GM23338 (cell line): ENCODE measurements around the gene EXOG. TPM values are rescaled to one million over a fixed set of nuclear protein-coding genes. Genes with fewer than 3 reads are reported as not detected.

Source experiments
- ATAC-seq: fragments of 200-7000 bp; cut with Tn5 transposase; 3 replicates; pipeline ENCODE4 v1.9.1; 2020
- DNase-seq: peaks from one replicate; pipeline ENCODE4 v3.0.0-alpha.2; 2015; ENCODE audit warnings: low spot score
- H2AFZ ChIP-seq: fragments of 200-600 bp; sonication (generic); 2 replicates; pipeline ENCODE4 v1.8.0; 2016; ENCODE audit warnings: antibody characterized with exemption, mild to moderate bottlenecking, moderate library complexity
- H3F3A ChIP-seq: fragments of 200-600 bp; sonication (generic); replicated peaks from 2 replicates; pipeline ENCODE4 v1.8.0; 2017; ENCODE audit warnings: antibody characterized with exemption, mixed run types, low read depth
- H3K27ac ChIP-seq: fragments of 200-600 bp; sonication (generic); 2 replicates; pipeline ENCODE4 v1.6.1; 2016; ENCODE audit warnings: low read depth
- H3K27me3 ChIP-seq: fragments of 200-600 bp; sonication (generic); 2 replicates; pipeline ENCODE4 v1.8.0; 2016; ENCODE audit warnings: mild to moderate bottlenecking, mixed run types, moderate library complexity; ENCODE audit not compliant: insufficient read depth
- H3K36me3 ChIP-seq: fragments of 200-600 bp; sonication (generic); 2 replicates; pipeline ENCODE4 v1.8.0; 2016; ENCODE audit warnings: mild to moderate bottlenecking; ENCODE audit not compliant: insufficient read depth
- H3K4me1 ChIP-seq: fragments of 200-600 bp; sonication (generic); 2 replicates; pipeline ENCODE4 v1.8.0; 2016; ENCODE audit warnings: mild to moderate bottlenecking, moderate library complexity; ENCODE audit not compliant: insufficient read depth
- H3K4me2 ChIP-seq: fragments of 200-600 bp; sonication (generic); 2 replicates; pipeline ENCODE4 v1.7.1; 2017; ENCODE audit warnings: mixed run types
- H3K4me3 ChIP-seq: fragments of 200-600 bp; sonication (generic); 2 replicates; pipeline ENCODE4 v1.6.1; 2016; ENCODE audit warnings: mixed run types
- H3K79me2 ChIP-seq: fragments of 200-600 bp; sonication (generic); replicated peaks from 2 replicates; pipeline ENCODE4 v1.8.0; 2017; ENCODE audit warnings: mild to moderate bottlenecking; ENCODE audit not compliant: insufficient read depth
- H3K9me2 ChIP-seq: fragments of 200-600 bp; sonication (generic); 2 replicates; pipeline ENCODE4 v1.8.0; 2017; ENCODE audit not compliant: insufficient read depth
- H4K20me1 ChIP-seq: fragments of 200-600 bp; sonication (generic); replicated peaks from 2 replicates; pipeline ENCODE4 v1.8.0; 2017; ENCODE audit warnings: mild to moderate bottlenecking; ENCODE audit not compliant: insufficient read depth
- H3K27ac Mint-ChIP-seq: 2 replicates; pipeline ENCODE4 v1.8.0; 2020; ENCODE audit warnings: inconsistent platforms, mild to moderate bottlenecking, moderate library complexity, mixed read lengths
- H3K27me3 Mint-ChIP-seq: 3 replicates; pipeline ENCODE4 v1.8.0; 2022; ENCODE audit warnings: low read depth, mild to moderate bottlenecking, moderate library complexity, mixed read lengths, inconsistent platforms; ENCODE audit not compliant: insufficient read depth, poor library complexity
- H3K36me3 Mint-ChIP-seq: 3 replicates; pipeline ENCODE4 v1.8.0; 2021; ENCODE audit warnings: low read depth, mild to moderate bottlenecking, inconsistent platforms, moderate library complexity, mixed read lengths
- H3K4me1 Mint-ChIP-seq: 3 replicates; pipeline ENCODE4 v1.8.0; 2020; ENCODE audit warnings: mild to moderate bottlenecking, inconsistent platforms, mixed read lengths
- H3K4me3 Mint-ChIP-seq: 3 replicates; pipeline ENCODE4 v1.8.0; 2021; ENCODE audit warnings: moderate library complexity, mild to moderate bottlenecking, inconsistent platforms, mixed read lengths
- H3K9me3 Mint-ChIP-seq: 3 replicates; pipeline ENCODE4 v1.8.0; 2020; ENCODE audit warnings: moderate library complexity, mild to moderate bottlenecking, inconsistent platforms, mixed read lengths
- EZH2phosphoT487 ChIP-seq: fragments of 200-600 bp; sonication (generic); IDR thresholded peaks from one replicate; pipeline ENCODE4 v1.8.1; 2018; ENCODE audit warnings: antibody characterized with exemption; ENCODE audit not compliant: unreplicated experiment
- JUNB ChIP-seq: IDR thresholded peaks from one replicate; pipeline ENCODE4 v1.6.1; 2016; ENCODE audit warnings: antibody characterized with exemption; ENCODE audit not compliant: unreplicated experiment
- NANOG ChIP-seq: IDR thresholded peaks from 2 replicates; pipeline ENCODE4 v1.6.1; 2016; ENCODE audit warnings: antibody characterized with exemption, borderline replicate concordance
- POLR2AphosphoS5 ChIP-seq: IDR thresholded peaks from 2 replicates; pipeline ENCODE4 v1.6.1; 2016; ENCODE audit warnings: antibody characterized with exemption, low read depth
- ZNF114 ChIP-seq: fragments of 250-450 bp; sonication (Bioruptor Pico); IDR thresholded peaks from 2 replicates; pipeline ENCODE4 v1.5.0; 2020; ENCODE audit warnings: mild to moderate bottlenecking, moderate library complexity
- ZNF331 ChIP-seq: fragments of 250-450 bp; sonication (Bioruptor Pico); IDR thresholded peaks from 2 replicates; pipeline ENCODE4 v1.5.0; 2020; ENCODE audit warnings: low read depth, mild to moderate bottlenecking, moderate library complexity
- polyA plus RNA-seq: library from polyadenylated mRNA; unstranded; fragments of >200 nt; fragmentation: Nextera tagmentation; extraction: Ambion mirVana; gene quantifications from 2 replicates; pipeline ENCODE4 v1.2.1, GENCODE V29; 2016
- total RNA-seq: library from RNA; depleted of rRNA; stranded (reverse); fragments of >200 nt; shearing (Covaris generic); gene quantifications from 2 replicates; pipeline ENCODE4 v1.2.3, GENCODE V29; 2014
- TF ChIP-seq, protein P1 (sequence below), 2 experiments: fragments of 200-600 bp in 1 of 2; sonication (generic) in 1 of 2; conservative IDR thresholded peaks; 2 replicates each; pipeline versions ENCODE4 v1.5.1 to v1.6.1; 2016 to 2017; ENCODE audit warnings: antibody characterized with exemption in 2 of 2, low read depth in 2 of 2, mild to moderate bottlenecking in 2 of 2, moderate library complexity in 1 of 2
- TF ChIP-seq, protein P2 (sequence below): IDR thresholded peaks from one replicate; pipeline ENCODE4 v1.6.1; 2018; ENCODE audit warnings: antibody characterized with exemption; ENCODE audit not compliant: unreplicated experiment

Gene EXOG
- total and polyA plus RNA-seq, 2 experiments from 2014 or later = 9.7 to 11.3 TPM

DNA sequence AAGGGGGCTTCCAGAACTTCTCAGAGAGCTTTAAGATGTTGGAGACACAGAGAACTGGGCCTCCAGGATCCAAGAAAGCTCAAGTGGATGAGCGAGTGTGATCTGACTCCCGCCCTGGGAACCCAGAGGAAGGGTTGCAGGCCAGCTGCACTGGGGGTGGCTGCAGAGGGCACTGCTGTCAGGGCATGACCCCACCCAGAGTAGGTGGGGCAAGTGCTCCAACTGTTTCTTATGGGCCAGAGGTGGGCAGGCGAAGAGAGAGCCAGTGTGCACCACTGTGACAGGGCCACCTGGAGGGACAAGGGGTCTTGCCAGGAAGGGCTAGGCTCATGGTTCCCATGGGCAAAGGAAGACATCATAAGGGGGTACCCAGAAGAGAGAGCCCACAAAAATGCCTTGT is 48.8 kb downstream of the EXOG start:
- Histone ChIP-seq H3K4me1 (no peaks in the 10 kb centered on the region; the same call in 1 of the 2 replicates), H3K4me3 (no peak overlapping the region), H3K9me2 (no peaks in the 10 kb centered on the region), H3K27me3 (no peaks in the 10 kb centered on the region), H3K79me2 (no peaks in the 10 kb centered on the region), H2AFZ (no peak overlapping the region), H3K36me3 (no peaks in the 10 kb centered on the region), H4K20me1 (no peaks in the 10 kb centered on the region), H3K27ac (no peak overlapping the region), H3K4me2 (no peak overlapping the region), H3F3A (no peaks in the 10 kb centered on the region)
- DNase-seq = no peak
- TF ChIP-seq JUNB (no peak), POLR2AphosphoS5 (no peak), ZNF114 (CRISPR knock-in tag) (no peak), NANOG (no peak), EZH2phosphoT487 (no peak)
- TF ChIP-seq, protein P1, sequence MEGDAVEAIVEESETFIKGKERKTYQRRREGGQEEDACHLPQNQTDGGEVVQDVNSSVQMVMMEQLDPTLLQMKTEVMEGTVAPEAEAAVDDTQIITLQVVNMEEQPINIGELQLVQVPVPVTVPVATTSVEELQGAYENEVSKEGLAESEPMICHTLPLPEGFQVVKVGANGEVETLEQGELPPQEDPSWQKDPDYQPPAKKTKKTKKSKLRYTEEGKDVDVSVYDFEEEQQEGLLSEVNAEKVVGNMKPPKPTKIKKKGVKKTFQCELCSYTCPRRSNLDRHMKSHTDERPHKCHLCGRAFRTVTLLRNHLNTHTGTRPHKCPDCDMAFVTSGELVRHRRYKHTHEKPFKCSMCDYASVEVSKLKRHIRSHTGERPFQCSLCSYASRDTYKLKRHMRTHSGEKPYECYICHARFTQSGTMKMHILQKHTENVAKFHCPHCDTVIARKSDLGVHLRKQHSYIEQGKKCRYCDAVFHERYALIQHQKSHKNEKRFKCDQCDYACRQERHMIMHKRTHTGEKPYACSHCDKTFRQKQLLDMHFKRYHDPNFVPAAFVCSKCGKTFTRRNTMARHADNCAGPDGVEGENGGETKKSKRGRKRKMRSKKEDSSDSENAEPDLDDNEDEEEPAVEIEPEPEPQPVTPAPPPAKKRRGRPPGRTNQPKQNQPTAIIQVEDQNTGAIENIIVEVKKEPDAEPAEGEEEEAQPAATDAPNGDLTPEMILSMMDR (conservative IDR thresholded peaks at IDR 0.05; ENCODE audit: low read depth in 2 of 2) = no peak
- TF ChIP-seq, protein P2, sequence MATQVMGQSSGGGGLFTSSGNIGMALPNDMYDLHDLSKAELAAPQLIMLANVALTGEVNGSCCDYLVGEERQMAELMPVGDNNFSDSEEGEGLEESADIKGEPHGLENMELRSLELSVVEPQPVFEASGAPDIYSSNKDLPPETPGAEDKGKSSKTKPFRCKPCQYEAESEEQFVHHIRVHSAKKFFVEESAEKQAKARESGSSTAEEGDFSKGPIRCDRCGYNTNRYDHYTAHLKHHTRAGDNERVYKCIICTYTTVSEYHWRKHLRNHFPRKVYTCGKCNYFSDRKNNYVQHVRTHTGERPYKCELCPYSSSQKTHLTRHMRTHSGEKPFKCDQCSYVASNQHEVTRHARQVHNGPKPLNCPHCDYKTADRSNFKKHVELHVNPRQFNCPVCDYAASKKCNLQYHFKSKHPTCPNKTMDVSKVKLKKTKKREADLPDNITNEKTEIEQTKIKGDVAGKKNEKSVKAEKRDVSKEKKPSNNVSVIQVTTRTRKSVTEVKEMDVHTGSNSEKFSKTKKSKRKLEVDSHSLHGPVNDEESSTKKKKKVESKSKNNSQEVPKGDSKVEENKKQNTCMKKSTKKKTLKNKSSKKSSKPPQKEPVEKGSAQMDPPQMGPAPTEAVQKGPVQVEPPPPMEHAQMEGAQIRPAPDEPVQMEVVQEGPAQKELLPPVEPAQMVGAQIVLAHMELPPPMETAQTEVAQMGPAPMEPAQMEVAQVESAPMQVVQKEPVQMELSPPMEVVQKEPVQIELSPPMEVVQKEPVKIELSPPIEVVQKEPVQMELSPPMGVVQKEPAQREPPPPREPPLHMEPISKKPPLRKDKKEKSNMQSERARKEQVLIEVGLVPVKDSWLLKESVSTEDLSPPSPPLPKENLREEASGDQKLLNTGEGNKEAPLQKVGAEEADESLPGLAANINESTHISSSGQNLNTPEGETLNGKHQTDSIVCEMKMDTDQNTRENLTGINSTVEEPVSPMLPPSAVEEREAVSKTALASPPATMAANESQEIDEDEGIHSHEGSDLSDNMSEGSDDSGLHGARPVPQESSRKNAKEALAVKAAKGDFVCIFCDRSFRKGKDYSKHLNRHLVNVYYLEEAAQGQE = no peak
- Mint-ChIP-seq H3K9me3 (no peaks in the 10 kb centered on the region), H3K4me1 (peaks cover 17% of the 10 kb centered on the region), H3K36me3 (no peaks in the 10 kb centered on the region; the same call in 2 of the 3 replicates), H3K27ac (no peak overlapping the region), H3K27me3 (peaks cover 4% of the 10 kb centered on the region), H3K4me3 (no peak overlapping the region)
- ATAC-seq = no peak

DNA sequence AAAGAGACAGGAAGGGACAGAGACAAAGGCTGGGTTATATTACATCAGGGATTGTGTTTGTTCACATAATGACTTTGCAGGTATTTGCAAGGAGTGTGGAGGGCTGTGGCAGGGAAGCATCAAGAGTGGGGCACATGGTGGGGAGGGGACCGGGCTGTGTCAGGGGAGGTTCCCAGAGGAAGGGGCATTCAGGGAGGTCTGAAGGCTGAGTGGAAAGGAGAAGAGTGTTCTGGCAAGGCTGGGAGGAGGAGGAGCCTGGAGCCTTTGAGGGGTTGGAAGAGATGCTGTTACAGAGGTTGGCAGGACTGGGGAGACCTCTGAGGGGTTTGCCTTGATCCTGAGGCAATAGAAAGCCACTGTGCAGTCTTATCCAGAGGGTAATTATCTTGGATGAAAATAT is 49.4 kb downstream of the EXOG start:
- Histone ChIP-seq H3K36me3 (no peaks in the 10 kb centered on the region), H3K79me2 (no peaks in the 10 kb centered on the region), H3K27ac (no peak overlapping the region), H3K4me2 (no peak overlapping the region), H2AFZ (no peak overlapping the region), H3K4me1 (no peaks in the 10 kb centered on the region; the same call in 1 of the 2 replicates), H3K4me3 (no peak overlapping the region), H3F3A (no peaks in the 10 kb centered on the region), H4K20me1 (no peaks in the 10 kb centered on the region), H3K27me3 (no peaks in the 10 kb centered on the region), H3K9me2 (no peaks in the 10 kb centered on the region)
- H3K27ac Mint-ChIP-seq = no peak overlapping the region
- peaks cover 4% of the 10 kb centered on the region for H3K27me3 Mint-ChIP-seq
- no peak for DNase-seq
- H3K4me1 Mint-ChIP-seq = peaks cover 17% of the 10 kb centered on the region
- no peak overlapping the region for H3K4me3 Mint-ChIP-seq
- peaks cover 6% of the 10 kb centered on the region for H3K36me3 Mint-ChIP-seq
- H3K9me3 Mint-ChIP-seq = no peaks in the 10 kb centered on the region
- ATAC-seq = no peak
- TF ChIP-seq, protein P1 (conservative IDR thresholded peaks at IDR 0.05; ENCODE audit: low read depth in 2 of 2) = no peak
- TF ChIP-seq EZH2phosphoT487 (no peak), ZNF331 (CRISPR knock-in tag) (no peak), ZNF114 (CRISPR knock-in tag) (no peak)
